ENCODE measurements around the gene KCNA10. TPM values are rescaled to one million over a fixed set of nuclear protein-coding genes. Genes with fewer than 3 reads are reported as not detected.

Gene KCNA10
- total RNA-seq, 1 experiment from 2014 or later = not detected

- Histone ChIP-seq H4K20me1 (ENCODE audit: insufficient read depth) (no peaks in the 10 kb centered on the region), H3K4me2 (ENCODE audit: low read length) (no peak overlapping the region), H3K36me3 (ENCODE audit: control insufficient read depth in 1 of 2, insufficient read depth in 2 of 2, low read length in 2 of 2) (no peaks in the 10 kb centered on the region), H3K9me3 (ENCODE audit: control insufficient read depth in 1 of 2, insufficient read depth in 1 of 2, low read depth in 1 of 2, low read length in 2 of 2) (no peaks in the 10 kb centered on the region), H3K9ac (ENCODE audit: low read length) (no peak overlapping the region), H3K9me2 (ENCODE audit: insufficient read depth) (no peaks in the 10 kb centered on the region), H3K27ac (ENCODE audit: low read depth, low read length) (no peak overlapping the region), H3K79me2 (ENCODE audit: insufficient read depth, low read length) (no peaks in the 10 kb centered on the region), H3K4me3 (replicated peaks in 1 of 2; ENCODE audit: low read depth in 1 of 2, low read length in 2 of 2) (no peak overlapping the region), H2AFZ (ENCODE audit: low read depth, low read length, poor library complexity, severe bottlenecking) (no peak overlapping the region), H3K27me3 (ENCODE audit: insufficient read depth, low read length) (peaks cover 40% of the 10 kb centered on the region), H3K4me1 (ENCODE audit: control insufficient read depth in 1 of 2, insufficient read depth in 2 of 2, low read length in 2 of 2) (no peaks in the 10 kb centered on the region)
- DNase-seq (ENCODE audit: low read depth, low spot score) (no peak), ATAC-seq (no peak)
- RAD21 ChIA-PET (ENCODE audit: low non-redundant PET in 1 of 2, low total read pairs in 2 of 2, uncharacterized antibody in 2 of 2, unreplicated experiment in 2 of 2) = no interaction called here
- intact Hi-C loops (cut with micrococcal nuclease) = no loop called here
- CTCF ChIA-PET = no interaction called here
- BruUV-seq (replicated peaks) = no TSS peak
- POLR2A ChIA-PET = no interaction called here
- TF ChIP-seq CTCF (IDR thresholded peaks at IDR 0.05 in 2 of 3, conservative IDR thresholded peaks at IDR 0.05 in 1 of 3; ENCODE audit: borderline replicate concordance in 1 of 3, insufficient read depth in 1 of 3, low read depth in 2 of 3, low read length in 2 of 3) (no peak), ZFX (IDR thresholded peaks at IDR 0.05) (no peak), POLR2A (IDR thresholded peaks at IDR 0.05; ENCODE audit: borderline replicate concordance, extremely low read depth, insufficient read depth, insufficient read length) (no peak), SIN3A (IDR thresholded peaks at IDR 0.05; ENCODE audit: low read depth) (no peak), EZH2 (IDR thresholded peaks at IDR 0.05) (no peak), CBX3 (IDR thresholded peaks at IDR 0.05; ENCODE audit: low read depth) (no peak)
Observed at GRCh38 chr1:110535985-110536384, 17.0 kb upstream of the KCNA10 start.

- Histone ChIP-seq H4K20me1 (ENCODE audit: insufficient read depth) (no peaks in the 10 kb centered on the region), H3K27ac (ENCODE audit: low read depth, low read length) (no peak overlapping the region), H2AFZ (ENCODE audit: low read depth, low read length, poor library complexity, severe bottlenecking) (no peak overlapping the region), H3K79me2 (ENCODE audit: insufficient read depth, low read length) (no peaks in the 10 kb centered on the region), H3K4me2 (ENCODE audit: low read length) (no peak overlapping the region), H3K4me3 (replicated peaks in 1 of 2; ENCODE audit: low read depth in 1 of 2, low read length in 2 of 2) (no peak overlapping the region), H3K9me3 (ENCODE audit: control insufficient read depth in 1 of 2, insufficient read depth in 1 of 2, low read depth in 1 of 2, low read length in 2 of 2) (no peaks in the 10 kb centered on the region), H3K9ac (ENCODE audit: low read length) (no peak overlapping the region), H3K36me3 (ENCODE audit: control insufficient read depth in 1 of 2, insufficient read depth in 2 of 2, low read length in 2 of 2) (no peaks in the 10 kb centered on the region), H3K4me1 (ENCODE audit: control insufficient read depth in 1 of 2, insufficient read depth in 2 of 2, low read length in 2 of 2) (no peaks in the 10 kb centered on the region), H3K9me2 (ENCODE audit: insufficient read depth) (no peaks in the 10 kb centered on the region), H3K27me3 (ENCODE audit: insufficient read depth, low read length) (peaks cover 42% of the 10 kb centered on the region)
- intact Hi-C loops (cut with micrococcal nuclease) = no loop called here
- DNase-seq (ENCODE audit: low read depth, low spot score) (no peak), ATAC-seq (0 out of 2 replicates have a peak, but pooled peaks have one; percentile 62)
- no TSS peak for BruUV-seq (replicated peaks)
- ChIA-PET CTCF (interaction anchor here (1.3 to 1.4 kb wide), 2 partner anchors 8 to 49 kb away, joined by 3 to 4 read pairs; no protein-coding TSS in a partner anchor), RAD21 (ENCODE audit: low non-redundant PET in 1 of 2, low total read pairs in 2 of 2, uncharacterized antibody in 2 of 2, unreplicated experiment in 2 of 2) (no interaction called here), POLR2A (no interaction called here)
- TF ChIP-seq RAD21 (IDR thresholded peaks at IDR 0.05; ENCODE audit: low read depth) (0 out of 2 replicates have a peak, but pooled peaks have one; percentile 7), CTCF (IDR thresholded peaks at IDR 0.05 in 2 of 3, conservative IDR thresholded peaks at IDR 0.05 in 1 of 3; ENCODE audit: borderline replicate concordance in 1 of 3, insufficient read depth in 1 of 3, low read depth in 2 of 3, low read length in 2 of 3) (peak in 1 of 3 experiments; percentile 34; a peak in 2 of 6 replicates), EZH2 (IDR thresholded peaks at IDR 0.05) (no peak)
Observed at GRCh38 chr1:110533230-110533629, 14.3 kb upstream of the KCNA10 start.
